Osteocyte (in vitro differentiated cells): ENCODE data around the gene PTPRN2. TPM values are rescaled to one million over a fixed set of nuclear protein-coding genes. Genes with fewer than 3 reads are reported as not detected.

Source experiments
- DNase-seq: peaks from one replicate; pipeline ENCODE4 v3.0.0; 2021; ENCODE audit warnings: mixed read lengths; ENCODE audit not compliant: unreplicated experiment; ENCODE audit errors: extremely low spot score
- H3K27ac Mint-ChIP-seq: one replicate; pipeline ENCODE4 v1.8.0; 2021; ENCODE audit warnings: mild to moderate bottlenecking, mixed read lengths; ENCODE audit not compliant: unreplicated experiment
- H3K27me3 Mint-ChIP-seq: one replicate; pipeline ENCODE4 v1.8.0; 2021; ENCODE audit warnings: mixed read lengths; ENCODE audit not compliant: unreplicated experiment
- H3K36me3 Mint-ChIP-seq: one replicate; pipeline ENCODE4 v1.8.0; 2021; ENCODE audit warnings: mixed read lengths; ENCODE audit not compliant: unreplicated experiment
- H3K4me1 Mint-ChIP-seq: one replicate; pipeline ENCODE4 v1.8.0; 2021; ENCODE audit warnings: mixed read lengths; ENCODE audit not compliant: unreplicated experiment
- H3K4me3 Mint-ChIP-seq: one replicate; pipeline ENCODE4 v1.8.0; 2021; ENCODE audit warnings: mild to moderate bottlenecking, moderate library complexity, mixed read lengths; ENCODE audit not compliant: unreplicated experiment
- H3K9me3 Mint-ChIP-seq: one replicate; pipeline ENCODE4 v1.8.0; 2021; ENCODE audit warnings: mixed read lengths; ENCODE audit not compliant: unreplicated experiment
- total RNA-seq: library from RNA; stranded (reverse); gene quantifications from 2 replicates; pipeline ENCODE4 v1.2.1, GENCODE V29; 2021
- TF ChIP-seq, protein P1 (sequence below): fragments of 200-600 bp; sonication (generic); IDR thresholded peaks from 2 replicates; pipeline ENCODE4 v1.5.0; 2021; ENCODE audit warnings: antibody characterized with exemption, mild to moderate bottlenecking, moderate library complexity

PTPRN2 gene
- total RNA-seq, 1 donor from 2014 or later = 0.59 TPM

- no peak overlapping the region for H3K27ac Mint-ChIP-seq
- H3K9me3 Mint-ChIP-seq = peaks cover 12% of the 10 kb centered on the region
- no peaks in the 10 kb centered on the region for H3K4me1 Mint-ChIP-seq
- no peaks in the 10 kb centered on the region for H3K27me3 Mint-ChIP-seq
- no peak overlapping the region for H3K4me3 Mint-ChIP-seq
- H3K36me3 Mint-ChIP-seq = no peaks in the 10 kb centered on the region
- DNase-seq = no peak
- TF ChIP-seq, protein P1, sequence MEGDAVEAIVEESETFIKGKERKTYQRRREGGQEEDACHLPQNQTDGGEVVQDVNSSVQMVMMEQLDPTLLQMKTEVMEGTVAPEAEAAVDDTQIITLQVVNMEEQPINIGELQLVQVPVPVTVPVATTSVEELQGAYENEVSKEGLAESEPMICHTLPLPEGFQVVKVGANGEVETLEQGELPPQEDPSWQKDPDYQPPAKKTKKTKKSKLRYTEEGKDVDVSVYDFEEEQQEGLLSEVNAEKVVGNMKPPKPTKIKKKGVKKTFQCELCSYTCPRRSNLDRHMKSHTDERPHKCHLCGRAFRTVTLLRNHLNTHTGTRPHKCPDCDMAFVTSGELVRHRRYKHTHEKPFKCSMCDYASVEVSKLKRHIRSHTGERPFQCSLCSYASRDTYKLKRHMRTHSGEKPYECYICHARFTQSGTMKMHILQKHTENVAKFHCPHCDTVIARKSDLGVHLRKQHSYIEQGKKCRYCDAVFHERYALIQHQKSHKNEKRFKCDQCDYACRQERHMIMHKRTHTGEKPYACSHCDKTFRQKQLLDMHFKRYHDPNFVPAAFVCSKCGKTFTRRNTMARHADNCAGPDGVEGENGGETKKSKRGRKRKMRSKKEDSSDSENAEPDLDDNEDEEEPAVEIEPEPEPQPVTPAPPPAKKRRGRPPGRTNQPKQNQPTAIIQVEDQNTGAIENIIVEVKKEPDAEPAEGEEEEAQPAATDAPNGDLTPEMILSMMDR = no peak
These were observed 570.2 kb downstream of the PTPRN2 start for GRCh38 chr7:158017111-158018097.

GRCh38 chr7:158016180-158017097 lies 571.2 kb downstream of the PTPRN2 start:
- H3K27ac Mint-ChIP-seq = no peak overlapping the region
- H3K36me3 Mint-ChIP-seq = no peaks in the 10 kb centered on the region
- H3K9me3 Mint-ChIP-seq = peaks cover 17% of the 10 kb centered on the region
- no peak for DNase-seq
- no peaks in the 10 kb centered on the region for H3K27me3 Mint-ChIP-seq
- no peaks in the 10 kb centered on the region for H3K4me1 Mint-ChIP-seq
- no peak overlapping the region for H3K4me3 Mint-ChIP-seq
- TF ChIP-seq, protein P1 = no peak

DNA sequence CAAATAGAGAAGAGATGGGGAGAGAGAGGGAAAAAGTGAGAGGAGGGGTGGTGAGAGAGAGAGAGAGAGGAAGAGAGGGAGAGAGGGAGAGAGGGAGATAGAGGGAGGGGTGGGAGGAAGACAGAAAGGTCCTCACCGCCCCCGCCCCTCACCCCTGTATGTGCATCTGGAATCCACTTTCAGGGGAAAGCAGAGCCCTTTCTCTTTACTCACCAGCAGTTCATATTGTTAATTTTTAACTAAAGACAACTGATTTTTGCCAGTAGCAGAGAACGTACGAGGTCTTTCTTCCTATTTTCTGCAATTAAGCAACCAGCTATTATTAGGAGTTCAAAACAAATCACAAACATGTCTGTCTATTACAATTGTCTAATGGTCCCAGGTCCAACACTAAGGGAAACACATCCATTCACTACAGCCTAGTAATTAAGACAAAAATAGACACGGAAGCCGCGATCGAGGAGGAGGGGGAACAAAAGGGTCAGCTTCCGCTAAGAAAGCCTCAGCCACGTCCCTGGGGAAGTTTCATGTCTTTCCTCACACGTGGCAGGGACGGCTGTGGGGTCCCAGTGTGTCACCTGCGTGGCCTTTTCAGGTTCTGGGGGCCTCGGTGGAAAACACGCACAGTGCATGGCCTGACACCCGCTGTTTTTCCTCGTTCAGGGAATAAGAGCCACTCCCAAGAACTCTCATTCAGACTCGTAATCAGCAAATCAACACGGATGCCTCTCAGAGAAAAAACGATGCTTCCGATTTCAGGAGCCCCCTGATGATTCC lies 572.0 kb downstream of the PTPRN2 start:
- H3K9me3 Mint-ChIP-seq = peaks cover 10% of the 10 kb centered on the region
- no peaks in the 10 kb centered on the region for H3K27me3 Mint-ChIP-seq
- no peaks in the 10 kb centered on the region for H3K4me1 Mint-ChIP-seq
- no peak overlapping the region for H3K4me3 Mint-ChIP-seq
- DNase-seq = no peak
- no peak overlapping the region for H3K27ac Mint-ChIP-seq
- no peaks in the 10 kb centered on the region for H3K36me3 Mint-ChIP-seq
- TF ChIP-seq, protein P1 = no peak

DNA sequence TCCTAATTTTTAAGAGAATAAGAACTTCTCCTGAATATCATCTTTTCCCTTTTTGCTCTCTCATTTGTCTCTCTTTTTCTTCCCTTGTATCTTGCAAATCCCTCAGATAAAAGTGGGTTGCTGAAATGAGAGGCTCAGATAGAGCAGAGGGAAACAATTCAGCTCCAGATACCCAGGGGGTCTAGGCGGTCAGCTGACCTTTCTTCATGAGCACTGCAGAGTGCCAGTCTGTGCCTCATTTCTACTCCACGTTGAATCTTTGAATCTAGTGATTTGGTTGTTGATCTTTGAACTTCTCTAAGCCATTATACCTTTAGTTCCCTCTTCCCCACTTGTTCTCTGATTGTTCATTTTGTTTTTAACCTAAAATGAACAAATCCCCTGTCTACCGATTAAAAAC lies 572.6 kb downstream of the PTPRN2 start:
- Mint-ChIP-seq H3K27me3 (no peaks in the 10 kb centered on the region), H3K4me1 (no peaks in the 10 kb centered on the region)

More for the DNA sequence above, 572.6 kb downstream of the PTPRN2 start:
- Mint-ChIP-seq H3K27ac (no peak overlapping the region), H3K4me3 (no peak overlapping the region), H3K9me3 (peaks cover 10% of the 10 kb centered on the region), H3K36me3 (no peaks in the 10 kb centered on the region)
- TF ChIP-seq, protein P1 = no peak
- no peak for DNase-seq
